Transverse colon (tissue), 4 donors: ENCODE data around the gene GPC5. TPM values are rescaled to one million over a fixed set of nuclear protein-coding genes. Genes with fewer than 3 reads are reported as not detected.

Experiments
- DNase-seq: peaks from one replicate; pipeline ENCODE4 v3.0.0-alpha.2; 2019
- H3K27ac ChIP-seq, 4 donors: fragments of 200-600 bp; sonication (generic); 2 replicates each; pipeline ENCODE4 v1.5.1; 2016 to 2018; ENCODE audit warnings: inconsistent platforms in 4 of 4
- H3K27me3 ChIP-seq: fragments of 200-600 bp; sonication (generic); 2 replicates; pipeline ENCODE4 v1.5.1; 2017; ENCODE audit warnings: inconsistent platforms
- H3K36me3 ChIP-seq, 4 donors: fragments of 200-600 bp; sonication (generic); 2 replicates each; pipeline ENCODE4 v1.5.1; 2017 to 2019; ENCODE audit warnings: inconsistent platforms in 4 of 4
- H3K4me1 ChIP-seq, 4 donors: fragments of 200-600 bp; sonication (generic); 2 replicates each; pipeline ENCODE4 v1.5.1; 2017 to 2020; ENCODE audit warnings: inconsistent platforms in 4 of 4
- H3K4me3 ChIP-seq, 4 donors: fragments of 200-600 bp; sonication (generic); 1 replicate in 1 of 4; 2 replicates in 3 of 4; pipeline versions ENCODE4 v1.5.1 to v1.6.1; 2017 to 2019; ENCODE audit warnings: inconsistent platforms in 4 of 4
- H3K9me3 ChIP-seq, 2 donors: fragments of 200-600 bp; sonication (generic); 2 replicates each; pipeline ENCODE4 v1.5.1; 2017 to 2019; ENCODE audit warnings: inconsistent platforms in 2 of 2
- EP300 ChIP-seq: sonication (generic); formaldehyde crosslinking; IDR thresholded peaks from one replicate; pipeline ENCODE4 v1.6.1; 2017; ENCODE audit warnings: antibody characterized with exemption, low read depth
- POLR2A ChIP-seq: fragments of 450-650 bp; IDR thresholded peaks from one replicate; pipeline ENCODE4 v1.6.1; 2016; ENCODE audit warnings: antibody characterized with exemption, mild to moderate bottlenecking, moderate library complexity
- POLR2AphosphoS5 ChIP-seq, 3 donors: sonication (generic); formaldehyde crosslinking; IDR thresholded peaks; one replicate each; pipeline ENCODE4 v1.6.1; 2016; ENCODE audit warnings: antibody characterized with exemption in 3 of 3
- WGBS, 2 donors: methylation state at CpG; one replicate each; pipeline ENCODE4 v1.1.5; 2018; ENCODE audit warnings: low coverage in 1 of 2; 5-methylcytosine and 5-hydroxymethylcytosine counted together
- in situ Hi-C, 4 donors: fragments of 200-750 bp; cut with MboI; loops; one replicate each; pipeline versions ENCODE4 v1.15.0 to v1.15.1; 2017; ENCODE audit warnings: low sequenced_read_pairs in 3 of 4, low pct_ligation_motif_present in 1 of 4, low pct_unique_long_range_greater_than_20kb in 1 of 4
- intact Hi-C: fragments of 100-400 bp; cut with DNase I; formaldehyde crosslinking; loops from one replicate; pipeline ENCODE4 v1.15.1; 2023; ENCODE audit warnings: low total_unique reads
- total RNA-seq, 4 donors: library from RNA; depleted of rRNA; stranded (reverse); fragments of >200 nt; gene quantifications; one replicate each; pipeline ENCODE4 v1.1.0, GENCODE V29; 2016
- TF ChIP-seq, protein P1 (sequence below), 5 experiments: fragments of 200-600 bp in 3 of 5; fragments of 450-650 bp in 2 of 5; sonication (generic) in 3 of 5; IDR thresholded peaks; 1 replicate in 2 of 5; 2 replicates in 3 of 5; pipeline ENCODE4 v1.5.1; 2016 to 2017; ENCODE audit warnings: antibody characterized with exemption in 5 of 5, inconsistent platforms in 3 of 5, mild to moderate bottlenecking in 2 of 5, moderate library complexity in 1 of 5

GPC5 gene
- total RNA-seq, 4 donors from 2014 or later, result 0.48 to 1.4 TPM; not detected in 2

- Histone ChIP-seq H3K4me3 (no peak overlapping the region), H3K9me3 (no peaks in the 10 kb centered on the region), H3K36me3 (no peaks in the 10 kb centered on the region), H3K27me3 (no peaks in the 10 kb centered on the region), H3K4me1 (no peaks in the 10 kb centered on the region), H3K27ac (no peak overlapping the region)
- intact Hi-C loops (no loop called here), in situ Hi-C loops (no loop called here)
- DNase-seq, result no peak
- TF ChIP-seq, protein P1, sequence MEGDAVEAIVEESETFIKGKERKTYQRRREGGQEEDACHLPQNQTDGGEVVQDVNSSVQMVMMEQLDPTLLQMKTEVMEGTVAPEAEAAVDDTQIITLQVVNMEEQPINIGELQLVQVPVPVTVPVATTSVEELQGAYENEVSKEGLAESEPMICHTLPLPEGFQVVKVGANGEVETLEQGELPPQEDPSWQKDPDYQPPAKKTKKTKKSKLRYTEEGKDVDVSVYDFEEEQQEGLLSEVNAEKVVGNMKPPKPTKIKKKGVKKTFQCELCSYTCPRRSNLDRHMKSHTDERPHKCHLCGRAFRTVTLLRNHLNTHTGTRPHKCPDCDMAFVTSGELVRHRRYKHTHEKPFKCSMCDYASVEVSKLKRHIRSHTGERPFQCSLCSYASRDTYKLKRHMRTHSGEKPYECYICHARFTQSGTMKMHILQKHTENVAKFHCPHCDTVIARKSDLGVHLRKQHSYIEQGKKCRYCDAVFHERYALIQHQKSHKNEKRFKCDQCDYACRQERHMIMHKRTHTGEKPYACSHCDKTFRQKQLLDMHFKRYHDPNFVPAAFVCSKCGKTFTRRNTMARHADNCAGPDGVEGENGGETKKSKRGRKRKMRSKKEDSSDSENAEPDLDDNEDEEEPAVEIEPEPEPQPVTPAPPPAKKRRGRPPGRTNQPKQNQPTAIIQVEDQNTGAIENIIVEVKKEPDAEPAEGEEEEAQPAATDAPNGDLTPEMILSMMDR (IDR thresholded peaks at IDR 0.05), result no peak
- no peak for TF ChIP-seq POLR2A
- no peak for TF ChIP-seq POLR2AphosphoS5 (IDR thresholded peaks at IDR 0.05)
- no peak for TF ChIP-seq EP300
- WGBS, 2 donors, result 58 to 62% methylated on average over 2 of the region's 2 CpGs
Observed at GRCh38 chr13:91510058-91510457, 111.6 kb downstream of the GPC5 start.

DNA sequence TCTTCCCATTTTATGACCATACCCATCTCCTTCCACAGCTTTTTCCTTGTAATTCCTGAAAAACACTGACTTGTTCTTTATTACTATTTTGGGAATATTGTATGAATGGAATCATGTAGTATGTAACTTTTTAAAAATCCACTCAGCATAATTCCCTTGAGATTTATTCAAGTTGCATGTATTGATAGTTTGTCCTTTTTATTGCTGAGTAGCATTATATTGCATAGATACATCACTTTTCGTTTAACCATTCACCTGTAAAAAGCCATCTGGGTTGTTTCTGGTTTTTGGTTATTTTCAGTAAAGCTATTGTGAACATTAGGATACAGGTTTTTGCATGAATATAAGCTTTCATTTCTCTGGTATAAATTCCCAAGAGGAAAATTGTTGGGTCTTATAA is 115.4 kb downstream of the GPC5 start:
- intact Hi-C loops (no loop called here), in situ Hi-C loops (no loop called here)
- no peak overlapping the region for H3K4me3 ChIP-seq
- no peaks in the 10 kb centered on the region for H3K4me1 ChIP-seq
- no peak overlapping the region for H3K27ac ChIP-seq
- TF ChIP-seq POLR2A (no peak), EP300 (no peak), POLR2AphosphoS5 (IDR thresholded peaks at IDR 0.05) (no peak)
- TF ChIP-seq, protein P1 (IDR thresholded peaks at IDR 0.05), result no peak
- H3K9me3 ChIP-seq, result no peaks in the 10 kb centered on the region
- H3K36me3 ChIP-seq, result no peaks in the 10 kb centered on the region
- no peak for DNase-seq
- no peaks in the 10 kb centered on the region for H3K27me3 ChIP-seq
- 57 to 67% methylated on average over 1 of the region's 1 CpG for WGBS, 2 donors

DNA sequence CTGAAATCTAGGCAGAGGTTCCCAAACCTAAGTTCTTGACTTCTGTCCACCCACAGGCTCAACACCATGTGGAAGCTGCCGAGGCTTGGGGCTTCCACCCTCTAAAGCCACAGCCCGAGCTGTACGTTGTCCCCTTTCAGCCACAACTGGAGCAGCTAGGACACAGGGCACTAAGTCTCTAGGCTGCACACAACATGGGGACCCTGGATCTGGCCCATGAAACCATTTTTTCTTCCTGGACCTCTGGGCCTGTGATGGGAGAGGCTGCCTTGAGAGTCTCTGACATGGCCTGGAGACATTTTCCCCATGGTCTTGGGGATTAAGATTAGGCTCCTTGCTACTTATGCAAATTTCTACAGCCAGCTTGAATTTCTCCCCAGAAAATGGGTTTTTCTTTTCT is 118.4 kb downstream of the GPC5 start:
- WGBS, 2 donors, result 64% methylated on average over 3 of the region's 3 CpGs; no CpG with 5 or more reads in 1 of the 2 donors
- H3K27me3 ChIP-seq, result no peaks in the 10 kb centered on the region

GRCh38 chr13:91520952-91521351 is 122.5 kb downstream of the GPC5 start:
- no peaks in the 10 kb centered on the region for H3K4me1 ChIP-seq
- no peak overlapping the region for H3K4me3 ChIP-seq
- intact Hi-C loops (no loop called here), in situ Hi-C loops (no loop called here)
- DNase-seq, result no peak
- no peaks in the 10 kb centered on the region for H3K9me3 ChIP-seq
- H3K27ac ChIP-seq, result no peak overlapping the region
- H3K27me3 ChIP-seq, result no peaks in the 10 kb centered on the region
- H3K36me3 ChIP-seq, result no peaks in the 10 kb centered on the region
- TF ChIP-seq, protein P1 (IDR thresholded peaks at IDR 0.05), result no peak
- TF ChIP-seq POLR2A (no peak), POLR2AphosphoS5 (IDR thresholded peaks at IDR 0.05) (no peak), EP300 (no peak)

More for the DNA sequence above, 118.4 kb downstream of the GPC5 start:
- DNase-seq, result no peak
- intact Hi-C loops, result no loop called here
- H3K4me1 ChIP-seq, result no peaks in the 10 kb centered on the region
- no peak for TF ChIP-seq EP300
- no peak for TF ChIP-seq POLR2AphosphoS5 (IDR thresholded peaks at IDR 0.05)
- TF ChIP-seq, protein P1 (IDR thresholded peaks at IDR 0.05), result no peak
- no peak for TF ChIP-seq POLR2A
- in situ Hi-C loops, result no loop called here
- no peak overlapping the region for H3K4me3 ChIP-seq
- no peaks in the 10 kb centered on the region for H3K36me3 ChIP-seq
- H3K9me3 ChIP-seq, result no peaks in the 10 kb centered on the region
- no peak overlapping the region for H3K27ac ChIP-seq
